Hindlimb muscle (tissue), 1 donor: ENCODE results near the gene COG4. TPM values are rescaled to one million over a fixed set of nuclear protein-coding genes. Genes with fewer than 3 reads are reported as not detected.

ENCODE experiments used
- DNase-seq: peaks from one replicate; pipeline ENCODE4 v3.0.0-alpha.2; 2013
- polyA plus RNA-seq: library from polyadenylated mRNA; unstranded; fragments of 120-200 nt; gene quantifications from one replicate; pipeline ENCODE4 v1.2.1, GENCODE V29; 2013; ENCODE audit not compliant: insufficient read length

COG4 gene
- polyA plus RNA-seq, 1 donor, result 46.6 TPM

DNA sequence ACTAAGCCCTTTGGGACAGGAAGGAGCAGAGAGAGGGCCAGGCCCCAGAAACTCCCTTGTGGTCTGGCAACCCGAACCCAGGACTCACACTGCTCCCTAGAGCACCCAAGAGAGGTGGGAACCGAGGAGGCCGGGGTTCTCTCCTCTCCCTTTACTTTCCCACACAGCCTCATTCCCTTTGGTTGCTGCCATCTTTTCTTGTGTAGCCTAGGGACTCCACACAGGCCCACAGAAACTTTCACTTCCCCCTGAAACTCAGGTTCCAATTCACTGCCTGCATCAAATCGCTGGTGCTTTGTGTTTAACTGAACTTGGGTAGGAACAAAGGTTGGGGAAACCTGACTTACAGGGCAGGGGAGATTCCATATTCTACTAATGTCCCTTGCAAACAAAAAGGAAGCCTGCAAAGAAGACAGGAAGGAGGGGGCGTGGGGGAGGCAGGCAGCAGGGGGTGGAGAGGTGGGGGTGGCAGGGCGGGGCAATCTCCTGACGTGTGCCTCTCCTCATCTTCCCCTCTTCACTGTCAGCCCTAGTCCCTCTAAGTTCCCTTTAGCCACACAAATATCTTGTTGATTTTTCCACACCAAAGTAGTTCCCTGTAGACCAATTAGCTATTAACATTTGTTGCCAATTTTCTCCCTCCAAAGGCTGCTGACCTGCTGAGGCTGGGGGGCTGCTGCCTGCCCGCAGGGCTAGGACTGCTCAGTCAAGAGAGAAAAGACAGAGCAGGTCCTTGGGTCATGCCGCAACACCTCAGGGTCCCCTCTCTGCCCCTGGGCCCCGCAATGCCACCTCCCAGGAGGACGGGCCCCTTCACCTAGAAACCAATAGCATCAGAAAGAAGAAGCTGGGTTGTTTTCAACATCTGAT lies 92.5 kb downstream of the COG4 start:
- DNase-seq, result no peak

Other genes starting within 250 kb of the COG4 start
- gene AARS1, start 234.0 kb downstream of the COG4 start, polyA plus RNA-seq, result 58.9 TPM
- gene DDX19B, start 224.4 kb downstream of the COG4 start, polyA plus RNA-seq, result 23.0 TPM
- 38.0 TPM for gene DDX19A, start 176.7 kb downstream of the COG4 start, polyA plus RNA-seq
- gene ST3GAL2, start 84.5 kb downstream of the COG4 start, polyA plus RNA-seq, result 30.5 TPM
- 8.8 TPM for gene FCSK, start 69.0 kb downstream of the COG4 start, polyA plus RNA-seq
- 208 TPM for gene SF3B3, start 262 bp upstream of the COG4 start, polyA plus RNA-seq
- 7.8 TPM for gene IL34, start 123.0 kb upstream of the COG4 start, polyA plus RNA-seq
- 179 TPM for gene MTSS2, start 162.5 kb upstream of the COG4 start, polyA plus RNA-seq